Anterior cingulate cortex (tissue), 58 donors: Measurements from ENCODE around the gene ADAM23.
"Not testable (repeated sequence)": the region's sequence is repeated elsewhere in the genome, so short reads cannot be mapped to it uniquely, and the experiment has no call there.

Source experiments
- DNase-seq, 58 donors: peaks; one replicate each; lab custom pipeline; 2025; lab: John Stamatoyannopoulos, UW

The ADAM23 gene

GRCh38 chr2:206442833-206443734 lies at the start of gene ADAM23:
Gene ADAM23, plus strand, starts transcription at chr2:206443532. Its CDS starts 335 bp downstream, at chr2:206443867.
- peak; percentile 50 to 92 (median 85) for DNase-seq

- no peak for DNase-seq
Measured at GRCh38 chr2:206396211-206396610, 47.1 kb upstream of the ADAM23 start.

GRCh38 chr2:206402956-206403569 lies 40.3 kb upstream of the ADAM23 start:
- not testable (repeated sequence) for DNase-seq

- no peak for DNase-seq
Measured at GRCh38 chr2:206408323-206409320, 34.7 kb upstream of the ADAM23 start.

- no peak for DNase-seq
Measured at GRCh38 chr2:206410714-206411113, 32.6 kb upstream of the ADAM23 start.

GRCh38 chr2:206415618-206416243 lies 27.6 kb upstream of the ADAM23 start:
- no peak for DNase-seq

GRCh38 chr2:206418968-206419367 lies 24.4 kb upstream of the ADAM23 start:
- no peak for DNase-seq

- peak in 1 of 58 donors; percentile 2 for DNase-seq
Measured at GRCh38 chr2:206420721-206421120, 22.6 kb upstream of the ADAM23 start.

- DNase-seq = no peak
Measured at GRCh38 chr2:206422493-206422892, 20.8 kb upstream of the ADAM23 start.

- DNase-seq = no peak
Measured at GRCh38 chr2:206423147-206423546, 20.2 kb upstream of the ADAM23 start.

GRCh38 chr2:206424134-206424533 lies 19.2 kb upstream of the ADAM23 start:
- no peak for DNase-seq

GRCh38 chr2:206428783-206429182 lies 14.5 kb upstream of the ADAM23 start:
- DNase-seq = no peak

- DNase-seq = no peak
Measured at GRCh38 chr2:206430452-206430851, 12.9 kb upstream of the ADAM23 start.

GRCh38 chr2:206431439-206431838 lies 11.9 kb upstream of the ADAM23 start:
- no peak for DNase-seq

- no peak for DNase-seq
Measured at GRCh38 chr2:206432193-206433082, 10.9 kb upstream of the ADAM23 start.

GRCh38 chr2:206433190-206433589 lies 10.1 kb upstream of the ADAM23 start:
- no peak for DNase-seq

GRCh38 chr2:206433686-206434085 lies 9.6 kb upstream of the ADAM23 start:
- no peak for DNase-seq

- DNase-seq = no peak
Measured at GRCh38 chr2:206435742-206436141, 7.6 kb upstream of the ADAM23 start.

- no peak for DNase-seq
Measured at GRCh38 chr2:206438196-206438724, 5.1 kb upstream of the ADAM23 start.
